Measurements from ENCODE around the gene PM20D2. TPM values are rescaled to one million over a fixed set of nuclear protein-coding genes. Genes with fewer than 3 reads are reported as not detected.

The PM20D2 gene
- total RNA-seq, 2 donors from 2014 or later: 11.9 to 48.4 TPM

GRCh38 chr6:89194559-89194958 is 48.7 kb downstream of the PM20D2 start:
- Histone ChIP-seq H3K4me1 (replicated peaks) (no peaks in the 10 kb centered on the region), H3K27me3 (replicated peaks; ENCODE audit: insufficient read depth) (no peaks in the 10 kb centered on the region), H3K4me3 (no peak overlapping the region), H3K36me3 (no peaks in the 10 kb centered on the region), H3K9me3 (no peaks in the 10 kb centered on the region), H3K27ac (no peak overlapping the region)
- TF ChIP-seq POLR2AphosphoS5 (IDR thresholded peaks at IDR 0.05) (no peak), POLR2A (IDR thresholded peaks at IDR 0.05) (no peak)
- TF ChIP-seq, protein P1, sequence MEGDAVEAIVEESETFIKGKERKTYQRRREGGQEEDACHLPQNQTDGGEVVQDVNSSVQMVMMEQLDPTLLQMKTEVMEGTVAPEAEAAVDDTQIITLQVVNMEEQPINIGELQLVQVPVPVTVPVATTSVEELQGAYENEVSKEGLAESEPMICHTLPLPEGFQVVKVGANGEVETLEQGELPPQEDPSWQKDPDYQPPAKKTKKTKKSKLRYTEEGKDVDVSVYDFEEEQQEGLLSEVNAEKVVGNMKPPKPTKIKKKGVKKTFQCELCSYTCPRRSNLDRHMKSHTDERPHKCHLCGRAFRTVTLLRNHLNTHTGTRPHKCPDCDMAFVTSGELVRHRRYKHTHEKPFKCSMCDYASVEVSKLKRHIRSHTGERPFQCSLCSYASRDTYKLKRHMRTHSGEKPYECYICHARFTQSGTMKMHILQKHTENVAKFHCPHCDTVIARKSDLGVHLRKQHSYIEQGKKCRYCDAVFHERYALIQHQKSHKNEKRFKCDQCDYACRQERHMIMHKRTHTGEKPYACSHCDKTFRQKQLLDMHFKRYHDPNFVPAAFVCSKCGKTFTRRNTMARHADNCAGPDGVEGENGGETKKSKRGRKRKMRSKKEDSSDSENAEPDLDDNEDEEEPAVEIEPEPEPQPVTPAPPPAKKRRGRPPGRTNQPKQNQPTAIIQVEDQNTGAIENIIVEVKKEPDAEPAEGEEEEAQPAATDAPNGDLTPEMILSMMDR (IDR thresholded peaks at IDR 0.05): no peak
- 100% methylated on average over 1 of the region's 1 CpG for WGBS
- DNase-seq (ENCODE audit: low spot score): no peak
- intact Hi-C loops (cut with DNase I): no loop called here

DNA sequence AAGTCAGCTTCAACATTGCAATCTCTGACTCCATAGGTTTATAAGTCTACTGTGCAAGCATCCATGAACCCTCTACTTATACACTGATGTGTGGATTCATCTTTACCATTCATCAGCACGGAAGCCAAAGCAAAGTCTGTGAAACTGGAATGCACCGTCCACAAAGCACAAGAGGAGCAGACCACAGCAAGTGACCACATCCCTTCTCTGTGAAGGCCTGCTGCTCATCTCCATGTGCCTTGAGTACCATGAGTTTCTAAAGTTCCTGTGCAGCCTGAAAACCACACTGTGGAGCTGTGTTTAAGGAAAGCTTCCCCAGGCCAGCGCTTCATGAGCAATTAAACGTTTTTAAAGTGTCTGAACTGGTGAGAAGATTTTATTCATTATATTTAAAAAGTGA is 51.3 kb downstream of the PM20D2 start:
- no peaks in the 10 kb centered on the region for H3K4me1 ChIP-seq (replicated peaks)
- TF ChIP-seq POLR2AphosphoS5 (IDR thresholded peaks at IDR 0.05) (no peak), POLR2A (IDR thresholded peaks at IDR 0.05) (no peak)
- TF ChIP-seq, protein P1 (IDR thresholded peaks at IDR 0.05): no peak
- no peaks in the 10 kb centered on the region for H3K9me3 ChIP-seq
- no peaks in the 10 kb centered on the region for H3K27me3 ChIP-seq (replicated peaks; ENCODE audit: insufficient read depth)
- no peaks in the 10 kb centered on the region for H3K36me3 ChIP-seq
- H3K4me3 ChIP-seq: no peak overlapping the region
- intact Hi-C loops (cut with DNase I): no loop called here
- DNase-seq (ENCODE audit: low spot score): no peak
- 89% methylated on average over 4 of the region's 4 CpGs for WGBS
- H3K27ac ChIP-seq: no peak overlapping the region

- Histone ChIP-seq H3K9me3 (no peaks in the 10 kb centered on the region), H3K4me3 (no peak overlapping the region), H3K36me3 (no peaks in the 10 kb centered on the region), H3K27me3 (replicated peaks; ENCODE audit: insufficient read depth) (no peaks in the 10 kb centered on the region), H3K27ac (no peak overlapping the region), H3K4me1 (replicated peaks) (no peaks in the 10 kb centered on the region)
- 64% methylated on average over 7 of the region's 7 CpGs for WGBS
- TF ChIP-seq, protein P1 (IDR thresholded peaks at IDR 0.05): no peak
- TF ChIP-seq POLR2AphosphoS5 (IDR thresholded peaks at IDR 0.05) (no peak), POLR2A (IDR thresholded peaks at IDR 0.05) (no peak)
- intact Hi-C loops (cut with DNase I): no loop called here
- no peak for DNase-seq (ENCODE audit: low spot score)
Measured at GRCh38 chr6:89198235-89198634, 52.4 kb downstream of the PM20D2 start.

- H3K36me3 ChIP-seq: no peaks in the 10 kb centered on the region
Measured at GRCh38 chr6:89199579-89199978, 53.7 kb downstream of the PM20D2 start.

DNA sequence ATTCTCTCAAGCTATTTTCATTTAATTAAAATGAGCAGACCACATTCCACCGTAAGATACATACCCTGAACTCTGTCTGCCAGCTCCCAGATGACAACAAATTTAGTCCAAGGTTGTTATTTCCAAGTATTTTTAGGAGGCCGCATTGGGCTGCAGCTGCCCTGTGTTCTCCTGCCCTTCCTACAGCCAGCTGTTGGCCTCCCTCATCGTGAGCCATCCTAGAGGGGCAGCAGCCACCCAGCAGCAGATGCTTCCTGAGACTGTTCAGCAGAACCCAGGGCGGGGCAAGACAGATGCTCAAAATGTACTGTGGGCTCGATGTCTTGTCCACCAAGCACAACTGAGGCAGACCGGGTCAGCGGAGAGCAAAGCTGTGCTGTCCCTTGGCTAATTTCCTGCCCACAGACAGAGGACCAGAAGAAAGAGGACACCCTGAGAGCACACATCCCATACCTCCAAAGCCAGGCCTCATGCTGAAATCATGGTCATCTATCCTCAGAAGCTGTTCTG is 54.9 kb downstream of the PM20D2 start:
- no peak overlapping the region for H3K27ac ChIP-seq

More at GRCh38 chr6:89199579-89199978, 53.7 kb downstream of the PM20D2 start:
- H3K27ac ChIP-seq: no peak overlapping the region
- no peaks in the 10 kb centered on the region for H3K4me1 ChIP-seq (replicated peaks)
- intact Hi-C loops (cut with DNase I): no loop called here
- no peak for DNase-seq (ENCODE audit: low spot score)
- WGBS: 59% methylated on average over 2 of the region's 2 CpGs
- no peak overlapping the region for H3K4me3 ChIP-seq
- TF ChIP-seq POLR2A (IDR thresholded peaks at IDR 0.05) (no peak), POLR2AphosphoS5 (IDR thresholded peaks at IDR 0.05) (no peak)
- TF ChIP-seq, protein P1 (IDR thresholded peaks at IDR 0.05): no peak
- no peaks in the 10 kb centered on the region for H3K27me3 ChIP-seq (replicated peaks; ENCODE audit: insufficient read depth)
- H3K9me3 ChIP-seq: no peaks in the 10 kb centered on the region

More for the DNA sequence above, 54.9 kb downstream of the PM20D2 start:
- 90% methylated on average over 7 of the region's 7 CpGs for WGBS
- no peak for TF ChIP-seq POLR2AphosphoS5 (IDR thresholded peaks at IDR 0.05)
- intact Hi-C loops (cut with DNase I): no loop called here
- no peaks in the 10 kb centered on the region for H3K27me3 ChIP-seq (replicated peaks; ENCODE audit: insufficient read depth)
- H3K4me3 ChIP-seq: no peak overlapping the region
- H3K36me3 ChIP-seq: no peaks in the 10 kb centered on the region
- no peak for DNase-seq (ENCODE audit: low spot score)
- H3K9me3 ChIP-seq: no peaks in the 10 kb centered on the region
- H3K4me1 ChIP-seq (replicated peaks): no peaks in the 10 kb centered on the region

Measured in prostate gland (tissue), 2 donors.